Measurements from ENCODE around the gene RBMS3.

DNA sequence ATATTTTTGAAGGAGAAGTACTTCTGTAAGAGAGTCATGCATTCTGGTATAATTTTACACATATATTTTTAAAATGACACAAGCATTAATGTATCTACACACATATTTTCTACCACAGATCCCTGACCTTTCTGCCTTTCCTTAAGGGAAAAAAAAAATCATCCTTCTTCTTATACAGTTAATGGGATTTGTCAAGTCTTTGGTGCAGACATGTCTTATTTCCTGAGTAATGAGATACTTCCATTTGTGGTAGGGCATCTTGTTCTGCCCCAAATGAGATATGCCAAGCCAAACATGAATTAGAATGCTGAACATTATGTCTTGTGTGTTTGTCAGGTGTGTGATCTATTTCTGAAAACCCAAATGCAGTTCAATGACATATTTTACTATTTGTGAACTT is 329.9 kb downstream of the RBMS3 start:
- TF ChIP-seq HOXA3 (CRISPR knock-in tag; IDR thresholded peaks at IDR 0.05) (no peak), NR3C1 (CRISPR knock-in tag; IDR thresholded peaks at IDR 0.05) (no peak), ZNF709 (CRISPR knock-in tag; IDR thresholded peaks at IDR 0.05) (no peak), MTA3 (CRISPR knock-in tag; IDR thresholded peaks at IDR 0.05) (no peak), ZNF747 (CRISPR knock-in tag; IDR thresholded peaks at IDR 0.05; ENCODE audit: borderline replicate concordance) (no peak), SP4 (CRISPR knock-in tag; IDR thresholded peaks at IDR 0.05) (no peak), POLR2A (IDR thresholded peaks at IDR 0.05; ENCODE audit: insufficient read depth in 1 of 2, low read depth in 2 of 2, low read length in 2 of 2) (no peak)
- TF ChIP-seq, protein P1, sequence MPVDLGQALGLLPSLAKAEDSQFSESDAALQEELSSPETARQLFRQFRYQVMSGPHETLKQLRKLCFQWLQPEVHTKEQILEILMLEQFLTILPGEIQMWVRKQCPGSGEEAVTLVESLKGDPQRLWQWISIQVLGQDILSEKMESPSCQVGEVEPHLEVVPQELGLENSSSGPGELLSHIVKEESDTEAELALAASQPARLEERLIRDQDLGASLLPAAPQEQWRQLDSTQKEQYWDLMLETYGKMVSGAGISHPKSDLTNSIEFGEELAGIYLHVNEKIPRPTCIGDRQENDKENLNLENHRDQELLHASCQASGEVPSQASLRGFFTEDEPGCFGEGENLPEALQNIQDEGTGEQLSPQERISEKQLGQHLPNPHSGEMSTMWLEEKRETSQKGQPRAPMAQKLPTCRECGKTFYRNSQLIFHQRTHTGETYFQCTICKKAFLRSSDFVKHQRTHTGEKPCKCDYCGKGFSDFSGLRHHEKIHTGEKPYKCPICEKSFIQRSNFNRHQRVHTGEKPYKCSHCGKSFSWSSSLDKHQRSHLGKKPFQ (CRISPR knock-in tag; IDR thresholded peaks at IDR 0.05; ENCODE audit: insufficient replicate concordance) = no peak
- TF ChIP-seq, protein P2, sequence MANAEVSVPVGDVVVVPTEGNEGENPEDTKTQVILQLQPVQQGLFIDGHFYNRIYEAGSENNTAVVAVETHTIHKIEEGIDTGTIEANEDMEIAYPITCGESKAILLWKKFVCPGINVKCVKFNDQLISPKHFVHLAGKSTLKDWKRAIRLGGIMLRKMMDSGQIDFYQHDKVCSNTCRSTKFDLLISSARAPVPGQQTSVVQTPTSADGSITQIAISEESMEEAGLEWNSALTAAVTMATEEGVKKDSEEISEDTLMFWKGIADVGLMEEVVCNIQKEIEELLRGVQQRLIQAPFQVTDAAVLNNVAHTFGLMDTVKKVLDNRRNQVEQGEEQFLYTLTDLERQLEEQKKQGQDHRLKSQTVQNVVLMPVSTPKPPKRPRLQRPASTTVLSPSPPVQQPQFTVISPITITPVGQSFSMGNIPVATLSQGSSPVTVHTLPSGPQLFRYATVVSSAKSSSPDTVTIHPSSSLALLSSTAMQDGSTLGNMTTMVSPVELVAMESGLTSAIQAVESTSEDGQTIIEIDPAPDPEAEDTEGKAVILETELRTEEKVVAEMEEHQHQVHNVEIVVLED (CRISPR knock-in tag; IDR thresholded peaks at IDR 0.05; ENCODE audit: borderline replicate concordance) = no peak
- TF ChIP-seq, protein P3, sequence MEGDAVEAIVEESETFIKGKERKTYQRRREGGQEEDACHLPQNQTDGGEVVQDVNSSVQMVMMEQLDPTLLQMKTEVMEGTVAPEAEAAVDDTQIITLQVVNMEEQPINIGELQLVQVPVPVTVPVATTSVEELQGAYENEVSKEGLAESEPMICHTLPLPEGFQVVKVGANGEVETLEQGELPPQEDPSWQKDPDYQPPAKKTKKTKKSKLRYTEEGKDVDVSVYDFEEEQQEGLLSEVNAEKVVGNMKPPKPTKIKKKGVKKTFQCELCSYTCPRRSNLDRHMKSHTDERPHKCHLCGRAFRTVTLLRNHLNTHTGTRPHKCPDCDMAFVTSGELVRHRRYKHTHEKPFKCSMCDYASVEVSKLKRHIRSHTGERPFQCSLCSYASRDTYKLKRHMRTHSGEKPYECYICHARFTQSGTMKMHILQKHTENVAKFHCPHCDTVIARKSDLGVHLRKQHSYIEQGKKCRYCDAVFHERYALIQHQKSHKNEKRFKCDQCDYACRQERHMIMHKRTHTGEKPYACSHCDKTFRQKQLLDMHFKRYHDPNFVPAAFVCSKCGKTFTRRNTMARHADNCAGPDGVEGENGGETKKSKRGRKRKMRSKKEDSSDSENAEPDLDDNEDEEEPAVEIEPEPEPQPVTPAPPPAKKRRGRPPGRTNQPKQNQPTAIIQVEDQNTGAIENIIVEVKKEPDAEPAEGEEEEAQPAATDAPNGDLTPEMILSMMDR (CRISPR knock-in tag; IDR thresholded peaks at IDR 0.05) = no peak
